ENCODE data around the gene RNF220. TPM values are rescaled to one million over a fixed set of nuclear protein-coding genes. Genes with fewer than 3 reads are reported as not detected.

Gene RNF220
- polyA plus RNA-seq, 4 donors: 52.6 to 86.1 (median 74.9) TPM

DNA sequence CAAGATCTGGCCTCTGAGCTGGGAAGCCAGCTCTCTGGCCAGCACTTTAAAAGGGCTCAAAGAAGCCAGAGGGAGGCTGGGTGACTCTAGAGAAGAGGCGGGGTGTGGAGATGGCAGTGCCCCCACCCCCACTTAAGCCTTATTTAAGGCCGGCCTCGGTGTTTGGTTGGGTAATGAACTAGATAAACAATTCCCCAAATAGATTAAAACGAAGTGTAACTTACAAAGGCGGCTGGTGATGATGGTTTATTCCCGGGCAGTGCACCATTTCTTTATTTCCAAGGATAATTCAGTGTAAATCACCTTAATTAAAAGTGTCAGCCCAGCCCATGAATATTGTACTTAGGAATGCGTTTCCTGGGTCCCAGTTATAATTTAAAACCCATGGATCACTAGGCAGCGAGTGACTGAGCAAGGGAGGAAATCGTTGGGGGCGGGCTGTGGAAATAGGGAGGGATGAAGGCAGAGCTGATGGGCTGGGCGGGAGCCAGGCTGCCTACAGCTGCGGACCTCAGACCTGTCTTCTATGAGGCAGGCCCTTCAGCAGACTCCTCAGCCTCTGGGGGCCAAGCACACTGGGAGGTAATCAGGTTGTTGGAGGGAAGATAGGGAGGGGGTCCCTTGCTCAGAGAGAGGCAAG lies 214.3 kb downstream of the RNF220 start:
- no peak for FAIRE-seq
- H3K4me1 ChIP-seq (ENCODE audit: control insufficient read depth in 3 of 3, insufficient read depth in 2 of 3, low read depth in 1 of 3, low read length in 2 of 3): peaks cover 0 to 13% (median 0%) of the 10 kb centered on the region in 3 donors
- peaks cover 0 to 40% (median 0%) of the 10 kb centered on the region in 3 donors for H3K27me3 ChIP-seq (ENCODE audit: control insufficient read depth in 3 of 3, insufficient read depth in 3 of 3, low read length in 3 of 3)
- 69 to 82% (median 81%) methylated on average over 12 of the region's 12 CpGs for WGBS, 3 donors
- no peaks in the 10 kb centered on the region for H3K9me3 ChIP-seq (ENCODE audit: control insufficient read depth in 2 of 2, insufficient read depth in 1 of 2, low read depth in 1 of 2, low read length in 1 of 2)
- no peaks in the 10 kb centered on the region for H3K36me3 ChIP-seq (ENCODE audit: control insufficient read depth in 3 of 3, insufficient read depth in 2 of 3, low read depth in 1 of 3, low read length in 3 of 3)
- no peak overlapping the region for H3K4me3 ChIP-seq (ENCODE audit: low read depth in 1 of 3, low read length in 3 of 3)
- no peak overlapping the region for H3K27ac ChIP-seq (ENCODE audit: low read depth in 1 of 3, low read length in 2 of 3)
- no peak for DNase-seq

DNA sequence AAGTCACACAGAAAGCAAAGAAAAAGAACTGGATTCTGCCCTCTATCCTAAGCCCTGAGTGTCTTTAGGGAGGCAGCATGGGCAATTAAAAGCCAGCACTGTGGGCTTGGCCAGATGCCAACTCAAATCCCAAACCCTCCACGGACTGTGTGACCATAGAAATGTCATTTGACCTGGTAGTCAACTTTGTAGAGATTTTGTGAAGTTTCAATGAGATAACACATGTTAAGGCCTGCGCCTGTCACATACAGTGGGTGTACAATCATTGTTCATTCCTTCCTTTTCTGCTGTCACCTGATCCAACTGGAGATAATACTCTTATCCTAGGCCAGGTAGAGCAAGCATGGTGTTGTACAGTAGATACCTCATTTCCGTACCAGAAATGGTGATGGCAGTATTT lies 215.0 kb downstream of the RNF220 start:
- Histone ChIP-seq H3K4me3 (ENCODE audit: low read depth in 1 of 3, low read length in 3 of 3) (no peak overlapping the region), H3K9me3 (ENCODE audit: control insufficient read depth in 2 of 2, insufficient read depth in 1 of 2, low read depth in 1 of 2, low read length in 1 of 2) (no peaks in the 10 kb centered on the region), H3K4me1 (ENCODE audit: control insufficient read depth in 3 of 3, insufficient read depth in 2 of 3, low read depth in 1 of 3, low read length in 2 of 3) (peaks cover 0 to 13% (median 0%) of the 10 kb centered on the region in 3 donors), H3K36me3 (ENCODE audit: control insufficient read depth in 3 of 3, insufficient read depth in 2 of 3, low read depth in 1 of 3, low read length in 3 of 3) (no peaks in the 10 kb centered on the region), H3K27me3 (ENCODE audit: control insufficient read depth in 3 of 3, insufficient read depth in 3 of 3, low read length in 3 of 3) (peaks cover 0 to 40% (median 0%) of the 10 kb centered on the region in 3 donors), H3K27ac (ENCODE audit: low read depth in 1 of 3, low read length in 2 of 3) (no peak overlapping the region)
- DNase-seq (no peak), FAIRE-seq (no peak)
- 63 to 79% (median 66%) methylated on average over 3 of the region's 3 CpGs for WGBS, 3 donors

DNA sequence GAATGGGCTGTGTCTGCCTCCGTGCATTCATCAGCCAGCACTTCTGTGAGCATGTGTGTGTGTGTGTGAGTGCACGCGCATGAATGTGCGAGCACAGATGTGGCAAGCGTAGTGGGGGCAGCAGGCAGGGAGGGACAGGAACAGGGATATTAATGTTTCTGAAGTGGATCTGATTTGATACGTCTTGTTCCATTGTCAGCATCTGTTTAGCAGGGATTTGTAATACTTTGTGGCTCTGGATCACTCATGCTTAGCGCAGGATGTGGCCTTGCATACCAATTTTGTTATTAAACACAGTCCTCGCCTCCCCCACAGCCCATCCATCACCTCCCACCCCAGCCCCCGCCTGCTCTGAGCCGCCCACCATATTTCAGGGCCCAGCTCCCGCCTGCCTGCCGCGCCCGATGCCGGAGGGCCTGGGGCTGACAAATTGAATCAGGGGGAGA lies 216.8 kb downstream of the RNF220 start:
- WGBS, 3 donors: 86 to 93% (median 91%) methylated on average over 15 of the region's 15 CpGs
- FAIRE-seq (no peak), DNase-seq (no peak)

DNA sequence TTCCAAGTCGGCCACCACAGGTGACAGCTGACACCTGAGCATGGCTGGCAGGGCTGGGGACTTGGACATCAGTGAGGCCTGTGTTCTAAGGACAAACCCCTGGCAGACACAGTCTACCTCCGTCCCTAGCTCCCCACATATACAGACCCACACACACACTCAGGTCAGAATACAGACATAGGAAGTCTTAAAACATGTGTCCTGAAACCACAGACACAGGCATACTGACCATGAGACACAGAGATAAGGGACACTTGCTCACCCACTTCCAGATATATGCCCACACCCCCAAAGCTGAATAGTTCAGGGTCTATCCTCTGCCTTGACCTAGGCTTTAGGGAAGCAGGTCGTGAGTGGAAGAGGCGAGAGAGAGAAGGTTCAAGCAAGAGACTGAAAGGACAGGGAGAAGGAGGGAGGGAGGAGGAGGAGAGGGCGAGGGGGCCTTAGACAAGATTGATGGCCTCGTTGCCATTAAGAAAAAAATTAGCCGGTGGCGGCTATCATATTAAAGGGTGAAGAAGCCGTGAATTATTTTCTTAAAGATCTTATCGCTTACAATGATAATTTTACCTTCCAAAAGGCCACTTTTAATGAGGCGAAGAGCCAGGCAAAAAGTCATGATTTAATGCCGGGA lies 219.3 kb downstream of the RNF220 start:
- Histone ChIP-seq H3K36me3 (ENCODE audit: control insufficient read depth in 3 of 3, insufficient read depth in 2 of 3, low read depth in 1 of 3, low read length in 3 of 3) (no peaks in the 10 kb centered on the region), H3K4me1 (ENCODE audit: control insufficient read depth in 3 of 3, insufficient read depth in 2 of 3, low read depth in 1 of 3, low read length in 2 of 3) (peaks cover 0 to 3% (median 0%) of the 10 kb centered on the region in 3 donors), H3K4me3 (ENCODE audit: low read depth in 1 of 3, low read length in 3 of 3) (no peak overlapping the region), H3K27ac (ENCODE audit: low read depth in 1 of 3, low read length in 2 of 3) (no peak overlapping the region), H3K27me3 (ENCODE audit: control insufficient read depth in 3 of 3, insufficient read depth in 3 of 3, low read length in 3 of 3) (peaks cover 0 to 1% (median 0%) of the 10 kb centered on the region in 3 donors), H3K9me3 (ENCODE audit: control insufficient read depth in 2 of 2, insufficient read depth in 1 of 2, low read depth in 1 of 2, low read length in 1 of 2) (no peaks in the 10 kb centered on the region)
- FAIRE-seq (no peak), DNase-seq (no peak)
- 86 to 89% (median 89%) methylated on average over 12 of the region's 12 CpGs for WGBS, 3 donors

More for the DNA sequence above, 216.8 kb downstream of the RNF220 start:
- Histone ChIP-seq H3K4me3 (ENCODE audit: low read depth in 1 of 3, low read length in 3 of 3) (no peak overlapping the region), H3K27me3 (ENCODE audit: control insufficient read depth in 3 of 3, insufficient read depth in 3 of 3, low read length in 3 of 3) (peaks cover 0 to 22% (median 0%) of the 10 kb centered on the region in 3 donors), H3K36me3 (ENCODE audit: control insufficient read depth in 3 of 3, insufficient read depth in 2 of 3, low read depth in 1 of 3, low read length in 3 of 3) (no peaks in the 10 kb centered on the region), H3K4me1 (ENCODE audit: control insufficient read depth in 3 of 3, insufficient read depth in 2 of 3, low read depth in 1 of 3, low read length in 2 of 3) (peaks cover 0 to 8% (median 0%) of the 10 kb centered on the region in 3 donors), H3K9me3 (ENCODE audit: control insufficient read depth in 2 of 2, insufficient read depth in 1 of 2, low read depth in 1 of 2, low read length in 1 of 2) (no peaks in the 10 kb centered on the region), H3K27ac (ENCODE audit: low read depth in 1 of 3, low read length in 2 of 3) (no peak overlapping the region)

DNA sequence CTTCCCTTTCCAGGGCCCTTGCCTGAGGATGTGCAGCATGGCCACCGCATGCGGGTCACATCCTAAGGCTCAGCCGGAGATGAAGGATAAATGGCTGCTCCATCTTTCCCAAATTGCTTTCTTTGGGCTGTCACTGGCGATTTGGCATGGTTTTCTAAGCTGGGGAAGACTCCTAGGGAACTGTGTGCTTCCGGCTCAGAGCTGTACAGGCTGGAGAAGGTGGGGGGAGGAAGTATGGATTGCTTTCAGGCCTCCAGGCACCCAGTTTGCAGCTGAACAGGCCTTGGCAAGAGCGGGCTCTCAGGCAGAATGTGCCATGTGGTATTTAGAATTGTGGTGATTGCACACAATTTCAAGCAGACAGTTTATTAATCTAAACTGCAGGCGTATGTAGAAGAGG lies 220.3 kb downstream of the RNF220 start:
- WGBS, 3 donors: 85 to 88% (median 87%) methylated on average over 7 of the region's 7 CpGs
- FAIRE-seq: no peak
- Histone ChIP-seq H3K27ac (ENCODE audit: low read depth in 1 of 3, low read length in 2 of 3) (no peak overlapping the region), H3K4me3 (ENCODE audit: low read depth in 1 of 3, low read length in 3 of 3) (no peak overlapping the region), H3K27me3 (ENCODE audit: control insufficient read depth in 3 of 3, insufficient read depth in 3 of 3, low read length in 3 of 3) (no peaks in the 10 kb centered on the region), H3K4me1 (ENCODE audit: control insufficient read depth in 3 of 3, insufficient read depth in 2 of 3, low read depth in 1 of 3, low read length in 2 of 3) (no peaks in the 10 kb centered on the region), H3K9me3 (ENCODE audit: control insufficient read depth in 2 of 2, insufficient read depth in 1 of 2, low read depth in 1 of 2, low read length in 1 of 2) (no peaks in the 10 kb centered on the region), H3K36me3 (ENCODE audit: control insufficient read depth in 3 of 3, insufficient read depth in 2 of 3, low read depth in 1 of 3, low read length in 3 of 3) (no peaks in the 10 kb centered on the region)
- DNase-seq: no peak

DNA sequence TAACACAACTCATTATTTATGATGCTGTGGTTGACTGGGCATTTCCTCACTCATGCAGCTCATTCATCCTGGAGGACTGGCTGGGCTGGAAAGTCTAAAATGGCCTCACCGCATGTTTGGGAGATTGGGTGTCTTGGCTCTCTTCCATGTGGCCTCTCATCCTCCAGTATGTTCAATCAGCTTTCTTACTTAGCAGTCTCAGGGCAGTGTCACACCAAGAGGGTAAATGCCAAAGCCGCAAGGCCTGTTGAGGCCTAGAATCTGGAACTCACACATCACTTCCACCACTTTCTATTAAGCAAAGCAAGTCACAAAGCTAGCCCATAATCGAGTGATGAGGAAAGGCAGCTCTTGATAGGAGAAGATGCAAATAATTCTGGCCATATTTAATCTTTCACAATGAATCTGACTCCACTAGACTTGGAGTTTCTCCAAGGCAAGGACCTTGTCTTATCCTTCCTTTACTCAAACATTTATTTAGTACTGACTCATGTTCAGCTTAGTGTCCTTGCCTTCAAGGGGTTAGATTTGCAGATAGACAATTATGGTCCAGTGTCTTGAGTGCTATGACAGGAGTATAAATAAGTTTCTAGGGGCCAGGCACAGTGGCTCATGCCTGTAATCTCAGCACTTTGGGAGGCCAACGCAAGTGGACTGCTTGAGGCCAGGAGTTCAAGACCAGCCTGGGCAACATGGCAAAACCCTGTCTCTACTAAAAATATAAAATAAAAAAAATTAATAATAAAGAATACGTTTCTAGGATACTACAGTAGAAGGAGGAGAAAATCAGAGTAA lies 224.1 kb downstream of the RNF220 start:
- H3K4me3 ChIP-seq (ENCODE audit: low read depth in 1 of 3, low read length in 3 of 3): no peak overlapping the region
- no peak for FAIRE-seq
- peaks cover 4 to 18% (median 9%) of the 10 kb centered on the region in 3 donors for H3K4me1 ChIP-seq (ENCODE audit: control insufficient read depth in 3 of 3, insufficient read depth in 2 of 3, low read depth in 1 of 3, low read length in 2 of 3)
- no peaks in the 10 kb centered on the region for H3K27me3 ChIP-seq (ENCODE audit: control insufficient read depth in 3 of 3, insufficient read depth in 3 of 3, low read length in 3 of 3)
- H3K36me3 ChIP-seq (ENCODE audit: control insufficient read depth in 3 of 3, insufficient read depth in 2 of 3, low read depth in 1 of 3, low read length in 3 of 3): peaks cover 0 to 17% (median 0%) of the 10 kb centered on the region in 3 donors
- H3K9me3 ChIP-seq (ENCODE audit: control insufficient read depth in 2 of 2, insufficient read depth in 1 of 2, low read depth in 1 of 2, low read length in 1 of 2): no peaks in the 10 kb centered on the region
- H3K27ac ChIP-seq (ENCODE audit: low read depth in 1 of 3, low read length in 2 of 3): no peak overlapping the region
- DNase-seq: no peak
- WGBS, 3 donors: 89 to 93% (median 91%) methylated on average over 5 of the region's 5 CpGs

DNA sequence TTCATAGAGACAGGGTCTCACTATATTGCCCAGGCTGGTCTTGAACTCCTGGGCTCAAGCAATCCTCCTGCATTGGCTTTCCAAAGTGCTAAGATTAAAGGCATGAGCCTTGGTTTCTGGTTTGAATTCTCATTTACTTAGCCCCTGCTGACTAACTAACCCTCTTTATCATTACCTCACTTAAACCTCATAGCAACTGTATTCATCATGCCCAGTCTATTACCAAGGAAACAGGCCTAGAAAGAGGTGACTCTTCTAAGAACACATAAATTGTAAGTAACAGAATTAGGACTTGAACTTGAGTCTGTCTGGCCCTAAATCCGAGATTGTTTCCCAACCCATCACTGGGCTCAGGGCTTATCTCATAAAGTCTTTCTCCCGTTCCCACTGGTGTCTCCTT lies 225.1 kb downstream of the RNF220 start:
- 94 to 95% (median 95%) methylated on average over 2 of the region's 2 CpGs for WGBS, 3 donors
- Histone ChIP-seq H3K27me3 (ENCODE audit: control insufficient read depth in 3 of 3, insufficient read depth in 3 of 3, low read length in 3 of 3) (no peaks in the 10 kb centered on the region), H3K4me3 (ENCODE audit: low read depth in 1 of 3, low read length in 3 of 3) (no peak overlapping the region), H3K27ac (ENCODE audit: low read depth in 1 of 3, low read length in 2 of 3) (no peak overlapping the region), H3K36me3 (ENCODE audit: control insufficient read depth in 3 of 3, insufficient read depth in 2 of 3, low read depth in 1 of 3, low read length in 3 of 3) (peaks cover 0 to 26% (median 0%) of the 10 kb centered on the region in 3 donors), H3K9me3 (ENCODE audit: control insufficient read depth in 2 of 2, insufficient read depth in 1 of 2, low read depth in 1 of 2, low read length in 1 of 2) (no peaks in the 10 kb centered on the region), H3K4me1 (ENCODE audit: control insufficient read depth in 3 of 3, insufficient read depth in 2 of 3, low read depth in 1 of 3, low read length in 2 of 3) (peaks cover 4 to 19% (median 9%) of the 10 kb centered on the region in 3 donors)
- no peak for DNase-seq
- no peak for FAIRE-seq

DNA sequence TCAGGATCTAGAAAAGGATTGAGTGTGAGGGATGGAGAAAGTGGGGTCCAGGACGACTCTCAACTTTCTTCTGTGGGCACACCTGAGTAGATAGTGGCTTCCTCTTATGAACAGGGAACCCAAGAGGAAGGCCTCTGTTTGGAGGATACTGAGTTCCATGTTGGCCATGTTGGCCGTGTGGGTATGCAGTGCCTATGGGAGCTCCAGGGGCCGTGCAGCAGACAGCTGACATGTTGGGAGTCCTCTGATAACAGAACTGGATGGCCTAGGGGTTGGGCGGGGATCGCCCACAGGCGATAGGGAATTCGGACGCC lies 226.2 kb downstream of the RNF220 start:
- 14 to 15% (median 14%) methylated on average over 8 of the region's 8 CpGs for WGBS, 3 donors
- no peak for DNase-seq
- FAIRE-seq: no peak

More for the DNA sequence above, 226.2 kb downstream of the RNF220 start:
- H3K27me3 ChIP-seq (ENCODE audit: control insufficient read depth in 3 of 3, insufficient read depth in 3 of 3, low read length in 3 of 3): no peaks in the 10 kb centered on the region
- H3K27ac ChIP-seq (ENCODE audit: low read depth in 1 of 3, low read length in 2 of 3): peak overlapping the region; percentile 89 to 97 (median 90)
- H3K9me3 ChIP-seq (ENCODE audit: control insufficient read depth in 2 of 2, insufficient read depth in 1 of 2, low read depth in 1 of 2, low read length in 1 of 2): no peaks in the 10 kb centered on the region
- H3K36me3 ChIP-seq (ENCODE audit: control insufficient read depth in 3 of 3, insufficient read depth in 2 of 3, low read depth in 1 of 3, low read length in 3 of 3): peaks cover 9 to 38% (median 10%) of the 10 kb centered on the region in 3 donors
- H3K4me1 ChIP-seq (ENCODE audit: control insufficient read depth in 3 of 3, insufficient read depth in 2 of 3, low read depth in 1 of 3, low read length in 2 of 3): peaks cover 4 to 19% (median 9%) of the 10 kb centered on the region in 3 donors
- peak overlapping the region; percentile 52 to 76 (median 62) for H3K4me3 ChIP-seq (ENCODE audit: low read depth in 1 of 3, low read length in 3 of 3)
